Stimulated activated CD4-positive, alpha-beta T cell treated with anti-CD3 and anti-CD28 coated beads, Interleukin-12 subunit alpha, Interleukin-12 subunit beta, amount 100 ng/mL, for 4 hours (primary cell): ENCODE data around the gene PFKM.

Source experiments
- DNase-seq: peaks from one replicate; pipeline ENCODE4 v3.0.0-alpha.2; 2020

The PFKM gene

DNA sequence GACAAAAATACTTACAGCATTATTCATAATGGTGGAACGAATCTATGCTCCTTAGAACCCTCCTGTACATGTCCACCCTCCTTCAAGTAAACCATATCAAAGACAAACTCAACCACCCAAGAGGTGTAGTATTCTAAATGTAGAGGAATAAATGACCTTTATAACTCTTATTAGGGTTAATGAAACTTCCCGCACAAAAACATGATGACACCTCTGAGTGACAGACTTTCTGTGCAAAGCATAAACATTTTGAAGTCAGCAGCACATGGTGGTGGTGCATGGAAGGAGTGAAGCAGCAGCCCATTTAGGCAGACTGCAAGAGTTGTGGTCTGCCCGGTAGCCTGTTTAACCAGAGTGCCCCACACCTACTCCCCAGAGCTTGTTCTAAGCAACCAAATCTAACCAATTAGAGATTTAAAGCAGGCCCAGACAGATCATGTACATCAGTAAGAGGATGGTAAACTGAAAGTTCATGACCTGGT, 38.8 kb downstream of the PFKM start:
- DNase-seq: no peak

- DNase-seq: no peak
These were observed 40.9 kb downstream of the PFKM start for GRCh38 chr12:48160046-48160445.

GRCh38 chr12:48160807-48161206, 41.6 kb downstream of the PFKM start:
- DNase-seq: no peak

DNA sequence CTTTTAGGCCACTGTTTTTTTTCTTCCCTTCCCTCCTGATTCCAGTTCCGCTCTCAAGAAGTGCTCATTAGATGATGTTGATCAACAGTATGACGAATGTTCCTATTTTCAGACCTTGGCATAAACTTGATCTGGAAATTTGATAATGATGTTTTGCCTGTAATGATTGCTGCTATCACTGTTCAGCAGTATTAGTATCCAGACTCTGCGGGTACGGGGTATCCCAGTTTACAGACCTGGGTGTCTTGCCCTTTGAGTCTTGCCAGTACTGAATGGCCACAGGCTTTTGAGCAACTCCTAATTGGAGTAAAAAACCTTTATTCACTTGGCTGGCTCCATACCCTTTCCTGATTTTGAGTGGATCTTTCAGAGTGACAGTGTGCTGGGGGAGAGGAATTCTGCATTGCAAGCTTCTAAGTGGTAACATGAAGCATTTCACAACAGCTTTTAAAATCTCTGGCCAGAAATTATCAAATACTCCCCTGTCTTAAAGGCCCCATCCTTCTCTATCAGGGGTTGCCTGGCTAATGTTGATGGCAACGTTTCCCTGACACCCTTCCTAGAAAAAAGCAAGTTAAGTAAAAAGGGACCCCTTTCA, 44.1 kb downstream of the PFKM start:
- no peak for DNase-seq

DNA sequence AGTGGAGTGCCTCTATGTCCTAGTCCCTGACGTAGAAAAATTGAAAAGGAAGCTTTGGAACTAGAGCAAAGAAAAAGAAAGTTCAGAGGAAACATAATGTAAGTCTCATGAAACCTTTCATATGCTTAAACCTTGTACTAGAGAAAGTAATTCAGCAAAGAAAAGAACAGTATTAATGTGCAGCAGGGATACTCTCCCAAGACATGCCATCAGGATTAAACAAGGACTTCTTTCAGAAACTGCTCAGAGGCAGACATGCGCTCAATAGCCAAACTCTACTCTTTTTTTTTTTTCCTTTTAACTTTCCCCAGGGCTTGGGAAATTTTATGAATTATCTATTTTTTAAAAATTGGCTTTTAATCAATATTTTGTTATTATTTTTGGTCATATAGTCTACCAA, 45.3 kb downstream of the PFKM start:
- DNase-seq: no peak

DNA sequence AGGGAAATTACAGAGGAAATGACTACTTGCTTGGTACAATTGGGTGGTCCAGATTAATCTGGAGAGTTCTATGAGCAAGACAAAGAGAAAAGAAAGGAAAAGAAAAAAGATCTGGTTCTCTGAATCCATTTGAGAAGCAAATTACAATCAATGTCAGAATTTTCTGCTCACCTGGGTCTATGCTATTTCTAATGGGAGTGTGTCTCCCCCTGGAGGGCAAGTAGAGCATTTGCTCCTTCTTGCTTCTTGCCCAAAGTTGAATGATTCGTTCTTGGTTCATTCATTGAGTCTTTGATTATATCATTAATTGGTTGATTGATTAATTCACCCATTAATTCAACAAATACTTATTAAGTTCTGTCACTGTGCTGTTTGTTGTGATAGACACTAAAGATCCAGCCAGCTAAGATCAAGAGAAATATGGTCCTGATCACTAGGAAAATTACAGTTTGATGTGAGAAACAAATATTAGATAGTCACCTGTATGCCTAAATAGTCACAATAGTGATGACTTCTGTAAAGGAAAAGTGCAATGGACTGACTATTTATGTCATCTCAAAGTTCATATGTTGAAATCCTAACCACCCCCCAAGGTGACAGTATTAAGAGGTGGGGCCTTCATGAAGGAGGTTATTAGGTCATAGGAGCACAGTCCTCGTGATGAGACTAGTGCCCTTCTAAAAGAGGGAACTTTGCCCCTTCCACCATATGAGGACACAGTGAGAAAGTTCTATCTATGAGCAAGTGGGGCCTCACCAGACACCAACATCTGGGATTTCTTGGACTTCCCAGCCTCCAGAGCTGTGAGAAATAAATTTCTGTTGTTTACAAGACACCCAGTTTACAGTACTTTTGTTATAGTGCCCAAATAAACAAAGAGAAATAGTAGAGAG, 46.2 kb downstream of the PFKM start:
- no peak for DNase-seq

DNA sequence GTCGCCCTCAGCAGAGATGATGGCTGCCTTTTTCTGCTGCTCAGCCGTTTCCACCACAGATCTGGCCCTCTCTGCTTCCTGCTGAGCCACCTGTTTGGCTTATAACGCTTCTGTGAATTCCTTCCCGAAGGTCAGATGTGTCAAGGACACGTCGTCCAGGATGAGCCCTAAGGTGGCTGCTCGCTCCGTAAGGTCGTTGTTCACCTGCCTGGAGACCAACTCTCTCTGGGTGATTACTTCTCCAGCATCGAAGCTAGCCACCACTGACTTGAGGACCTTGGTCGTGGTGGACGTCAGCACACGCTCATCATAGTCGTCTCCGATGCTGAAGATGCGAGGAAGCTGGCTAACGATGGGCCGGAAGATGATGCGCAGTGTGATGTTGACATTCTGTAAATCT, 49.8 kb downstream of the PFKM start:
- DNase-seq: no peak

GRCh38 chr12:48175613-48176416, 56.7 kb downstream of the PFKM start:
- DNase-seq: no peak

DNA sequence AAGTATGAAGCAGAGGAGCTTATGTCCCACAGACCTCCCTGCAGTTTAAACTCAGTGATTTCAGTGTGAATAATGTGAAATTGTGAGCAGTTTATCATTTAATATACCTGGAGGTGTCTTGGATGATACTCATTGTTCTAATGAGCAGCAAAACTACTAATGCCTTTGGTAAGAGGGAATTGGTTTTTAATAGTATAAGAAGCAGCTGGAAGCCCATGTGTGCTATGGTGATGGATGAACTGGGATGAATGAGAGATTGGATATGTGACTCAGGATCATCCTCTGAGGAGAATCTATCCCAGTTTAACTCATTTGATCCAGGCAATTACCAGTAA, 57.2 kb downstream of the PFKM start:
- DNase-seq: no peak

DNA sequence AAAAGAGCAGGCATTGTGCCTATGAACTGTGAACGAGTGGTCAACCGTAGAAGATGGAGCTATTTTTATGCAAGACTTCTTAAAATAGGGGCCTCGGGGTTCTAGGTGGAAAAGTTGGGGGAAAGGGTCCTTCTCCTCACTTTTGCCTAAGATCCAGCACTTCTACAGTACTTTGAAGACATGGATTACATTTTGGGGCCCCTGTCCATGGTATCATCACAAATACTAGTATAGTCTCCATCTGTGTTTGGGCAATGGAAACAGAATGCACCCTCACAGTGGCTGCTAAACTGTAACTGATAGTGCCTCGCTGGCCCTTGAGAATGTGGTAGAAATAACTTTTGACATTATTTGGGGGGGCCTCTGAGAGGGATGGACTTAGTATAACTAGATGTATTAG, 58.8 kb downstream of the PFKM start:
- no peak for DNase-seq

DNA sequence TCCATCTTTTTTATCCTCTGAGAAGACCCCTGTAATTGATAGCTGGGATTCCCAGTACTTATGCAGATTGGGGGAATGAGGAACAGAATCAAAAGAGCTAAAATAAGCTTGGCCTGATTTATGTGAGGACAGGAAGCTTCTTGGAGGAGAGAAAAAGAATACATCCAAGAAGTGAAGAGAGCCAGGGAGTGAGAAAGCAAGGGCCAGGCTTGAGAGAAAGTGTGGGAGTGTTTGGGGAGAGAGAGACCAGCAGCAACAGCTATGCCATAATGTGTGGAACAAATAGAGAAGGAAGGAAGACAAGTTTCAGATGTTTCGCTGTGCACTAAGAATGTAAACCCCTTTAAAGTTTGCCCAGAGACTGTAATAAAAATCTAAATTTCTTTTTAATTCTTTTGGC, 60.3 kb downstream of the PFKM start:
- DNase-seq: no peak

DNA sequence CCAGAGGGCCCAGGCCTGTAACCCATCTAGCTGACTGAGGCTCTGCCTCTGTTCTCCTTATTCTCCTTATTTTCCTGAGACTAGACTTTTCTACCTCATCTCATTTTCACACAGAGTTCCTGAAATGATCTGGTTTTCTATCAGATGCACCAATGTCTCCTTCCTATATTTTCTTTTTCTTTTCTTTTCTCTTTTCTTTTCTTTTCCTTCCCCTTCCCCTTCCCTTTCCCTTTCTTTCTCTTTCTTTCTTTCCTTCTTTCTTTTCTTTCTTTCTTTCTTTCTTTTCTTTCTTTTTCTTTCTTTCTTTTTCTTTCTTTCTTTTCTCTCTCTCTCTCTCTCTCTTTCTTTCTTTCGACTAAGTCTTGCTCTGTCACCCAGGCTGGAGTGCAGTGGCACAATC, 61.3 kb downstream of the PFKM start:
- DNase-seq: no peak

DNA sequence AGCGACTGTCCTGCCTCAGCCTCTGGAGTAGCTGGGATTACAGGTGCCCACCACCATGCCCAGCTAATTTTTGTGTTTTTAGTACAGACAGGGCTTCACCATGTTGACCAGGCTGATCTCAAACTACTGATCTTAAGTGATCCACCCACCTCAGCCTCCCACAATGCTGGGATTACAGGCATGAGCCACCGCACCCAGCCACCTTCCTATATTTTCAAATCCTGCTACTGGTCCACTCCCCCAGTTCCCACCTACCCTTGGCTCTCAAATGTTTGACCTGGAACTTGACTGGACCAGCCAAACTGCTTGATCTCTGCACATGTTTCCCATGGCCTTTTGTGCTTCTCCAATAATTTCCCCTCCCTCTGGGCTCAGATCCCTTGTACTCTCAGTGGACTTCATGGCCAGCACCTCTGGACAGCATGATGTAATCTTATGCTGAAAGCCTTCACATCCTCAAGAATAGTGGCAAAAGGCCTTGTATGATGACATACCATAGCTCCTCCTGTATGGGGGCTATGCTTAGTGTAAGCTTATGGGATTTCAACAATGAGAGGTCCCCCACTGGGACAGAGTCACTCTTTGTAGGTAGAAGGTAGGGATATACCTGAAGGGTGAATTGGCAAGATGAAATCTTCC, 61.8 kb downstream of the PFKM start:
- DNase-seq: no peak

- no peak for DNase-seq
These were observed 63.5 kb downstream of the PFKM start for GRCh38 chr12:48182631-48183030.

DNA sequence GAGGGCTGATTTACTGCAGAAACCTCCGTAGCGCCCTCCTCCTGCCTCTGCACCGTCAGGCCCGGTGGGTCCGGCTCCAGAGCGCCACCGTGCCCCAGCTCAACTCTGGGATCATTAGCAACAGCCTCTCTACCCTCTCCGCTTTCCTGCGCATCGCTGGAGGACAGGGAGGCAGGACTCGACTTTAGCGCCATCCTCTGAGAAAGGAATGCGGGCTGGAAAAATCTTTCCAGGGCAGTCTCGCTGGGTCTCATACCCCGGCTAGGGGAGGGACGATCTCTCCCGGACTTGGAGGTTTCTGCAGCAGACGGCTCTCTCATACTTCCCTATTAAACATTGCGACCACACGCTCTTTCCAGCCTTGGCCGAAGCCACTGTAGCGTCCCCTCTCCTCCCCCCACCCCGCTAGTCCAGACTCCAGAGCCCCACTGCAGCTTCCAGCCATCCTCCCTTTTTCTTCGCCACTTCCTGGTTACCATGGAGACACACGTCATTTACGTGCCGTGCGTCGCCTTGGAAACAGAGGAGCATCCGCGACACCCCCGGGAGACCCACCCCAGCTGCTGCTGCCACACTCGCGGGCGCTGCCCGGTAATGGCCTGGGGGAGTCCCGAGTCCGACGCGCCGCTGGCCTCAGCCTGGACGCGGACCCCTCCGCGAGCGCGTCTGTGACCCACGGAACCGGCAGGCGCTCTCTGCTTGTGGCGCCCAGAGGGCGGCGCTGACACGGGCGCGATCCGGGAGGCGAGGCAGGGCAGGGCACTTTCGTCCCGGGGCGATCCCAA, 64.1 kb downstream of the PFKM start, which contains the start of gene CCDC184:
Gene CCDC184 (plus strand): TSS at position 554 of the 785 bp plus-strand sequence. CDS start 479 bp downstream, outside the sequence.
- DNase-seq: peak; percentile 60

DNA sequence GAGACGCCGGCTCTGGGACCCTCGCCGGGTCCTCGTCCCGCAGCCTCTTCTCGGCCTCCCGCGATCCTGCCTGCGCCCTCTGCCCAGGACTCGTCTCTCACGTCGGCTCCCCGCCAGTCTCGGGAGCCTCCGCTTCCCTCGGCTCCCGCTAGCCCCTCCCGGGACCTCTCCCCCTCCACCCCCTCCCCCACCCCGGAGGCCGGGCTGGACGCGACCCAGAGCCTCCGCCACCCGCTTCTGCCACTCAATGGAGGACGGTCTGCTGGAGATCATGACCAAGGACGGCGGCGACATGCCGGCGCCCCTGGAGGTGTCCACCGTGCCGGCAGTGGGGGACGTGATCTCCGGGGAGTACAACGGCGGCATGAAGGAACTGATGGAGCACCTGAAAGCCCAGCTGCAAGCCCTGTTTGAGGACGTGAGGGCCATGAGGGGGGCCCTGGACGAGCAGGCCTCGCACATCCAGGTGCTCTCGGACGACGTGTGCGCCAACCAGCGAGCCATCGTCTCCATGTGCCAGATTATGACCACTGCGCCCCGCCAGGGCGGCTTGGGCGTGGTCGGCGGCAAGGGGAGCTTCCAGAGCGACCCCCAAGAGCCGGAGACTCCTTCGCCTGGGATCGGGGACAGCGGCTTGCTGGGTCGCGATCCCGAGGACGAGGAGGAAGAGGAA, 64.8 kb downstream of the PFKM start:
- no peak for DNase-seq

DNA sequence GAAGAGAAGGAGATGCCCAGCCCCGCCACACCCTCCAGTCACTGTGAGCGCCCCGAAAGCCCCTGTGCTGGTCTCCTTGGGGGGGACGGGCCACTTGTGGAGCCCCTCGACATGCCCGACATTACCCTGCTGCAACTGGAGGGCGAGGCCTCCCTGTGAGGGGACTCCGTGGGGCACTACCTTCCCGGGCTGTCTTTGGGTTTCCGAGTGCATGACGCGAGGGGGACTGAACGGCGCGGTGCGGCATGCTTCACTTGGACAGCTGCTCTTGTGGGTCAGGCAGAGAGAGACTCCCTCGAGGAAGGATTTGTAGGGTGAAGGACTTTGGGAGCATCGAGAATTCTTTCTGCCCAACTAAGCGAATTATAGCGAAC, 65.4 kb downstream of the PFKM start:
- no peak for DNase-seq

- no peak for DNase-seq
These were observed 66.2 kb downstream of the PFKM start for GRCh38 chr12:48185181-48185919.

GRCh38 chr12:48187916-48188695, 68.9 kb downstream of the PFKM start:
- no peak for DNase-seq
